Hepatocyte (in vitro differentiated cells): Measurements from ENCODE around the gene ARHGAP25.

Experiments
- EZH2 ChIP-seq: fragments of 200-600 bp; sonication (generic); IDR thresholded peaks from 2 replicates; pipeline ENCODE4 v1.6.1; 2016; ENCODE audit warnings: antibody characterized with exemption, mild to moderate bottlenecking, borderline replicate concordance
- EZH2phosphoT487 ChIP-seq: fragments of 200-600 bp; sonication (generic); IDR thresholded peaks from one replicate; pipeline ENCODE4 v1.6.1; 2018; ENCODE audit warnings: antibody characterized with exemption, mild to moderate bottlenecking, low read depth, moderate library complexity; ENCODE audit not compliant: unreplicated experiment, severe bottlenecking
- TF ChIP-seq, protein P1 (sequence below): fragments of 200-600 bp; sonication (generic); IDR thresholded peaks from 2 replicates; pipeline ENCODE4 v1.5.1; 2016; ENCODE audit warnings: antibody characterized with exemption, mild to moderate bottlenecking; ENCODE audit not compliant: poor library complexity

DNA sequence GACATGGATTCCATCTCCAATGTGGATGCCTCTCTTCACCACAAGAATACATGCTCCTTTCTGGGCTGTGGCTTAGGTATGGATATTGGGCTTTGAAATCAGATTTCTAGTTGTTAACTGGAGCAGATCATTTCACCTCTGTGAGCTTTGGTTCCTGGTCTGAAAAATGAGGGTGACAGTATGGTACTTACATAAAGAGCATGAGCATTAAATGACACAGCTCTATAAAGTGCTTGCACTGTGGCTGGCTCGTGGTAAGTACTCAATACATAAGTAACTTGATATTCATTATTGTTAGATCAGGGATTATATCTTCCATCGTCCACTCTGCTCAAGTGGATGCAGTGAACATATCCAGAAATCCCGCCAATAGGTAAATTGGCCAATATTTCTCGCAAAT, 33.4 kb downstream of the ARHGAP25 start:
- TF ChIP-seq EZH2 (no peak), EZH2phosphoT487 (no peak)
- TF ChIP-seq, protein P1, sequence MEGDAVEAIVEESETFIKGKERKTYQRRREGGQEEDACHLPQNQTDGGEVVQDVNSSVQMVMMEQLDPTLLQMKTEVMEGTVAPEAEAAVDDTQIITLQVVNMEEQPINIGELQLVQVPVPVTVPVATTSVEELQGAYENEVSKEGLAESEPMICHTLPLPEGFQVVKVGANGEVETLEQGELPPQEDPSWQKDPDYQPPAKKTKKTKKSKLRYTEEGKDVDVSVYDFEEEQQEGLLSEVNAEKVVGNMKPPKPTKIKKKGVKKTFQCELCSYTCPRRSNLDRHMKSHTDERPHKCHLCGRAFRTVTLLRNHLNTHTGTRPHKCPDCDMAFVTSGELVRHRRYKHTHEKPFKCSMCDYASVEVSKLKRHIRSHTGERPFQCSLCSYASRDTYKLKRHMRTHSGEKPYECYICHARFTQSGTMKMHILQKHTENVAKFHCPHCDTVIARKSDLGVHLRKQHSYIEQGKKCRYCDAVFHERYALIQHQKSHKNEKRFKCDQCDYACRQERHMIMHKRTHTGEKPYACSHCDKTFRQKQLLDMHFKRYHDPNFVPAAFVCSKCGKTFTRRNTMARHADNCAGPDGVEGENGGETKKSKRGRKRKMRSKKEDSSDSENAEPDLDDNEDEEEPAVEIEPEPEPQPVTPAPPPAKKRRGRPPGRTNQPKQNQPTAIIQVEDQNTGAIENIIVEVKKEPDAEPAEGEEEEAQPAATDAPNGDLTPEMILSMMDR, result no peak
